Lung microvascular endothelial cell (primary cell): ENCODE results near the gene GDPD1. TPM values are rescaled to one million over a fixed set of nuclear protein-coding genes. Genes with fewer than 3 reads are reported as not detected.
"Not testable (repeated sequence)": the region's sequence is repeated elsewhere in the genome, so short reads cannot be mapped to it uniquely, and the experiment has no call there.

ENCODE experiments used
- DNase-seq, 2 donors: peaks; one replicate each; pipeline versions ENCODE4 v3.0.0 to v3.0.0-alpha.2; 2010; ENCODE audit warnings: low read depth in 2 of 2
- total RNA-seq: library from RNA; depleted of rRNA; stranded (reverse); fragments of >200 nt; gene quantifications from 2 replicates; pipeline ENCODE4 v1.2.1, GENCODE V29; 2014

GDPD1 gene
- total RNA-seq, 1 donor from 2014 or later = 0.79 TPM

DNA sequence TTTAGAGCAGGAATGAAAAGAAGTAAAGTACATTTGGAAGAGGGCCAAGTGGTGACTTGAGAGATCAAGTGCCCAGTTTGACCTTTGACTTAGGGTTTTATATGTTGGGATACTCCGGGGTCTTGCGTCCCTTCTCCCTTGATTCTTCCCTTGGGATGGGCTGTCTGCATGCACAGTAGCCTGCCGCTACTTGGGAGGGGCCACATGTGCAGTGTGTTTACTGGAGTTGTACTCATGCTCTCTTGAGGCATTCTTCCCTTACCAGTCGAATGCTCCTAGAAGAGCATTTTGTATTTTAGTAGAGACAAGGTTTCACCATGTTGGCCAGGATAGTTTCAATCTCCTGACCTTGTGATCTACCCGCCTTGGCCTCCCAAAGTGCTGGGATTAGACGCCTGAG, 23.8 kb downstream of the GDPD1 start:
- no peak for DNase-seq

DNA sequence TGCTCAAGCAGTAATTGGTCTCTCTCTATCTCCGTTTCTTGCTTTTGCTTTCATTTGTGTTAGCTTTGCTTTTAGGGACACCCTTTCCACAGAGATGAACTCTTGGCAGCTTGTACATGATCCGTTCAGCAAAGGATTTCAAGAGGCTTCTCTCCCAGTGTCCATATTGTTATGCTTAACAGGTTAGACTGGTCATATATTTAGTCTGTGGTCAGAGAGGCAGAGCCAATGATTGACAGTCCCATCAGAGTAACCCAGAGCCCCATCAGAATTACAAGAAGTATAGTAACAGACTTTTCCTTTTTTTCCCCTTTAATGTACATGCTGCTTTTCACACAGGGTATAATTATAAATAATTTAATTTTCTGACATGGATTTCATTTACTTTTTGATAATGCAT, 34.4 kb downstream of the GDPD1 start:
- no peak for DNase-seq

DNA sequence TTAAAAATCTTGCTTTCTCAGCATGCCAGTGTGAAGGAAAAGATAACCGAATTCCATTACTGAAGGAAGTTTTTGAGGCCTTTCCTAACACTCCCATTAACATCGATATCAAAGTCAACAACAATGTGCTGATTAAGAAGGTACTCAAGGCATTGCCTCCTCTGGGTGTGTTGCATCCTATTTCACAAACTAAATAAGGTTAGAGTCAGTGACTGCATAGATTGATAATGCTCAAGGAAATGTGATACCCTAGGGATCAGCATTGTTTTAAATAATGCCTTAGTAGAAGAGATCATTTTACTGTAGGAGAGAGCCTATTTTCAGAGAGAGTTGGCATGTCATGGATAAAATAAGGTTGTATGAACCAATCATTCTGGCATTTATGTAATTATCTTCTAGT, 36.8 kb downstream of the GDPD1 start:
- DNase-seq = no peak

DNA sequence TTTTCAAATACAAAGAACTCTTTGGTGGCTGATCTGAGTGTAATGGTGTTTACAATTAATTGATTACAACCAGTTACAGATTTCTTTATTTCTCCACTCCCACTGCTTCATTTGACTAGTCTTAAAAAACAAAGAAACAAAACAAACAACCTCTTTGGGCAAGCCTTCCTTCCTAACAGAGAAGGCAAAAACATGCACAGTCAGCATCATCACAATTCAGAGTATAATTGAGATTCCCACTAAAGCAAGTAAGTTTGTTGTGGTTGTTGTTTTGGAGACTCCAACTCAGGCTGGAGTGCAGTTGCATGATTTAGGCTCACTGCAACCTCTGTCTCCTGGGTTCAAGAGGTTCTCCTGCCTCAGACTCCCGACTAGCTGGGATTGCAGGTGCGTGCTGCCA, 40.4 kb downstream of the GDPD1 start:
- DNase-seq = no peak

DNA sequence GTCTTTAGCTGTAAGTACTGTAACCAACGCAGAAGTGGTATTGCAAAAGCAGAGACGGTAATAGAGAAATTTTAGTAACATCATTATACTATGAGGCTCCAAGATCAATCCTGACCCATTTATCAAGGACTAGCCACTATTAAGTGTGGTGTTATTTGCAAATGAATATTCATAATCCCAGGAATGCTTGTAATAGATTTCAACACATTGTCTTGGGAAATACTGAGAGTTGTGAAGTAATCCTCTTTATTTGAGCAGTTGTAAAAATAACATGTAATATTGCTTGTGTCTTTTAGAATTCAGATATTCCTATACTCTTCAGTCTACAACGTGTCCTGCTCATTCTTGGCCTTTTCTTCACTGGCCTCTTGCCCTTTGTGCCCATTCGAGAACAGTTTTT, 46.4 kb downstream of the GDPD1 start:
- DNase-seq = no peak

DNA sequence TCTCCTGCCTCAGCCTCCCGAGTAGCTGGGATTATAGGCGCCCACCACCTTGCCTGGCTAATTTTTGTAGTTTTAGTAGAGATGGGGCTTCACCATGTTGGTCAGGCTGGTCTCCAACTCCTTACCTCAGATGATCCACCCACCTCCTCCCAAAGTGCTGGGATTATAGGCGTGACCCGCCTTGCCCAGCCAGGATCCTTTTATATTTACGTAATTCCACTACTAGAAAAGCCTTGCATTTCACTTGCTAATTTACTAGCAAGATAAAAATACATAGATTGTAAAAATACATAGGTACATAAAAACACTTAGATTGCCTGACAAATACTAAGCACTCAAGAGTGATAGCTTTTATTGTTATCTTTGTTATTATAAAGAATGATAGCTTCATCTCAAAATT, 47.5 kb downstream of the GDPD1 start:
- DNase-seq = no peak

DNA sequence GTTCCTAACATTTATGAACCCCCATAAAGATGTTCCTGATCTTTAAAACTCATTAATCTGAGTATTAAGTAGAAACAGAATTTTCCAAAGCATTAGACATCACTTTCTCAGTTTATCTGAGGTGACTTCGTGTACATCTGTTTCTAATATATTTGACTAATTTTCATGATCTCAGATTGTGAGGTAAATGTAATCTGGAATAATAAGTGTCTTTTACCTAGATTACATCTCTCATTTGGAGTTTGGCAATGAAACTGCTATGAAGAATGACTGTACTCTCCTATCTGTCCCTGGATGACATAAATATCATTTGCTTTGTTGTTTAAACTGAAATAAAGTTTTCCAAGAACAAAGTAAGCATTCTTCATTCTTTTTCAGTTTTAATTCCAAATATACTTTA, 55.3 kb downstream of the GDPD1 start:
- no peak for DNase-seq

DNA sequence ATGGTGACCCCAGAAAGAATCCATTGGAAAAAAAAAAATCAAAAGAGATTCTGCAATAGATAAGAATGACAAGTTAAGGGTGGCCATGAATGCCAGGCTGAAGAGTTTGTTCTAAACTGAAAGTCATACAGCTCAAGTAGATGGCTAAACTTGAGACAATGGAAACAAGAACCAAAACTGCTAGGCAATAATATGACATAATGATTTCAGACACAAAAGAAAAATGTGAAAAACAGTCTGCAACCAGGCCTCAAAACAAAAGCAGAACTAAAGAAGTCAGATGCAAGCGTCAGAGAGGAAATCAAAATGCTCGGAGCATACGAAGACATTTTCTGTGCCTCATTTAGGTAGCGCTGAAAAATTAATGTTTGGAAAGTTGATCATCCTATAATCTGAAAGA, 56.7 kb downstream of the GDPD1 start:
- no peak for DNase-seq

DNA sequence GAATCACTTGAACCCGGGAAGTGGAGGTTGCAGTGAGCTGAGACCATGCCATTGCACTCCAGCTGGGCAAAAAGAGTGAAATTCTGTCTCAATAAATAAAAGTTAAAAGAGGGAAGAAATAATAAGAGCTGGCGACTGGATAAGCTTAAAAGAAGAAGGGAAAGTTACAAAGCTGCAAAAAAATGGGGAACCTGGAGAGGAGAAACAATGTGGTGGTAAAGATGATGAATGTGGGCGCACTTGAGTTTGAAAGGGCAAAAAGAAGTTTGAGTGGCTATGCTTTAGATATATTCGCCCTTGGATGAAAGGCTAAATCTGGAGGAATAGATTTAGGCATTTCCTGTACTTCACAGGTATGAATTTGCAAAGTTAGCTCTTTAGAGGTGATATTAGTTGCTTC, 58.1 kb downstream of the GDPD1 start:
- DNase-seq = no peak

DNA sequence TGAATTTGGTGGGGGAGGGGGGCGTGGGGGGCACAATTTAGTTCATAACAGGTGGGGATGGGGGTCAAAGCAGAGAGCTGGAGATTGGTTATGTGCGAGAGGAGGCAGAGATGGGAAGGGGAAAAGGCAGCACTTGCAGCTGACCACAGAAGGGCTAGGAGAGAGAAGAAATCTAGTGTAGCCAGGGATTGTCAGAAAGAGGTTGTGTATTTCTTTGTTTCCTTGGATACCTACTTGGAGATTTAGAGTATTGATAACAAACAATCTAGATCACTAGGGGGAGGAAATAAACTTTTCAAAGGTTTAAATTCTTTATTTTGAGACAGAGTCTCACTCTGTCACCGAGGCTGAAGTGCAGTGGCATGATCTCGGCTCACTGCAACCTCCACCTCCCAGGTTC, 64.0 kb downstream of the GDPD1 start:
- DNase-seq = peak in 1 of 2 donors; percentile 68

DNA sequence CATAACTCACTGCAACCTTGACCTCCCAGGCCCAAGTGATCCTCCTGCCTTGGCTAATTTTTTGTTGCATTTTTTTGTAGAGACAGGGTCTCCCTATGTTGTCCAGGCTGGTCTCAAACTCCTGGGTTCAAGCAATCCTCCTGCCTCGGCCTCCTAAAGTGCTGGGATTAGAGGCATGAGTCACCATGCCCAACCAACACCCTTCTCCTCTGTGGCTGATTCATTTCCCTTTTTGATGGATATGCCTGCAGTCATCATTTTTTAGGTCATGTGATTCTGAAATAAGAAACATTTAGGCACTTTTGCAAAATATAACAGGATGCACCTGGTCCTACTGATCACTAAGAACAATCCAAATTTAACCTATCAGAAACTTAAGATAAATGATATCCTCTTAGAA, 67.1 kb downstream of the GDPD1 start:
- DNase-seq = peak; percentile 5 to 97

DNA sequence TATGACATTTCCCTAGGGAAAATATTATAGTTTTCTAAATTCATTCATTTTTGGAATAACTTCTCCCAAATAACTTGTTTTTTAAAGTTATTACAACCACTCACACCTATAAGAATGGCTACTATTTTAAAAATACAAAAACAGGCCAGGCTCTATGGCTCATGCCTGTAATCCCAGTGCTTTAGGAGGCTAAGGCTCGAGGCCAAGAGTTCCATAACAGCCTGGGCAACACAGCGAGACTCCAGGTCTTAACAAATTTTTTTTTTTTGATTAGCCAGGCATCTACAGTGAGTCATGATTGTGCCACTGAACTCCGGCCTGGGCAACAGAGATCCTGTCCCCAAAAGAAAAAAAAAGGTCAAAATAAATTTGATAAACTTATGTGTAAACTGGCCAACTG, 67.6 kb downstream of the GDPD1 start:
- peak in 1 of 2 donors; percentile 76 for DNase-seq

DNA sequence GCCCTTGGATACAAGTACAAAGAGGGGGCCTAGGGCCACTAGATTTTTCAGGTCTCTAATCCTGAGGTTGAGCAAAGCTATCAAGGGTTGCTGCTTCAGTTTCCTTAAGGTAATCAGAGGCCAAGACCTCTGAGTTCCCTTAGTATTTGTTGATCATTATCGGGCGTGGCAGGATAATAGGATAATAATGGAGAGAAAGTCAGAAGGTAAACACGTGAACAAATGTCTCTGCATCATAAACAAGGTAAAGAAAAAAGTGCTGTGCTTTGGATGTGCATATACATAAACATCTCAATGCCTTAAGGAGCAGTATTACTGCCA, 69.6 kb downstream of the GDPD1 start:
- no peak for DNase-seq

DNA sequence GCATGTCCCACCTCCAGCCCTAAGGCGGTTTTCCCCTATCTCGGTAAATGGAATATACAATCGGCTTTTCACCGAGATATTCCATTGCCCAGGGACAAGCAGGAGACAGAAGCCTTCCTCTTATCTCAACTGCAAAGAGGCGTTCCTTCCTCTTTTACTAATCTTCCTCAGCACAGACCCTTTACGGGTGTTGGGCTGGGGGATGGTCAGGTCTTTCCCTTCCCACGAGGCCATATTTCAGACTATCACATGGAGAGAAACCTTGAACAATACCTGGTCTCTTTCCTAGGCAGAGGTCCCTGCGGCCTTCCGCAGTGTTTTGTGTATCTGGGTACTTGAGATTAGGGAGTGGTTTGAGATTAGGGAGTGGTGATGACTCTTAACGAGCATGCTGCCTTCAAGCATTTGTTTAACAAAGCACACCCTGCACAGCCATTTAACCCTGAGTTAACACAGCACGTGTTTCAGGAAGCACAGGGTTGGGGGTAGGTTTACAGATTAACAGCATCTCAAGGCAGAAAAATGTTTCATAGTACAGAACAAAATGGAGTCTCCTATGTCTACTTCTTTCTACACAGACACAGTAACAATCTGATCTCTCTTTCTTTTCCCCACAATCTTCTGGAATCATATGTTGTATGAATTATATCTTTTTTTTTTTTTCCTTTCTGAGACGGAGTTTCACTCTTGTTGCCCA, 70.1 kb downstream of the GDPD1 start:
- DNase-seq = not testable (repeated sequence)

DNA sequence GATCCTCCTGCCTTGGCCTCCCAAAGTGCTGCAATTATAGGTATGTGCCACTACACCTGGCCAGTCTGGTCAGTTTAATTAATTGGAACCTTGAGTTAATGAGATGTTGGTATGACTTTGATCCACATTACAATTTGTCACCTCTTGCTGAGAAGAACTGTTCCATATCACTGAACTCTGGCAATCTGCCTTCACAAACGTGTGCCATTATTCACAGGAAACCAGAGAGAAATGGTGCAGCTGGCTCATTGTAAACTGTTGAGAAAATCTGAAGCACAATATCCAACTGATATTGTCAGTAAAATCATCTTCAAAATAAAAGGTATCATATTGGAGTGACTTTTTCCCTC, 71.8 kb downstream of the GDPD1 start:
- DNase-seq = peak; percentile 39 to 56

DNA sequence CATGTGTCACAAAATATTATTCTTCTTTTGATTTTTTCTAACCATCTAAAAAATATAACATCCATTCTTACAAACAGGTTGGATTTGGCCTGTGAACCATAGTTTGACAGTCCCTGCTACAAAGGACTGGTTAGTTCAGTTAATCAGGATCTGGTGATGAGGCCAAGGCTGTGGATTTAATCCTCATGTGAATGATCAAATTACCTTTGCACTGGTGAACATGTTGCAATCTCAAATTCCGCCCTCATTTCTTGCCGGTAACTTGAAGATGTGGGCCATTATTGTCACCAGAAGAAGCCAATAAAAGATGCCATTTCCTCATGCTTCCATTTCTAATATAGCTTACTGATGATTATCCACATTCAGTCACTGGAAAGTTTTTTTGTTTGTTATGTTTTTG, 75.9 kb downstream of the GDPD1 start:
- no peak for DNase-seq

DNA sequence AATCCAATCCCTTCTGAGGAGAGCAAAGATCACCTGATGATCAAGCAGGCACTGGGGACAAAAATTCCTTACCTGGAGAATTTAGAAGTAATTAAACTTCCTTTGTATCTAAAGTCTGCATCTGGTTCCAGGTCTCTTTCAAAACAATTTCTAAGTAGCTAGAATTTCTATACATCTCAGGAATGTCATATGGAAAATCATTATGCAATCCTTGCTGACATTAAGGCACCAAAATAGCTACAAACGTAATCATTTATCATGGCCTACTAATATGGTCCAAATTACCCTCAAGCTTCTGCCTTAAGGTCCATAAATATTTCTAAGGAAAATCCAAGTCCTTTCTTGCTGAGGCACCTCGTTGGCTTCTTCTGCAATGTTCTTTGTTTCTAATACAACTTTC, 78.2 kb downstream of the GDPD1 start:
- DNase-seq = no peak

DNA sequence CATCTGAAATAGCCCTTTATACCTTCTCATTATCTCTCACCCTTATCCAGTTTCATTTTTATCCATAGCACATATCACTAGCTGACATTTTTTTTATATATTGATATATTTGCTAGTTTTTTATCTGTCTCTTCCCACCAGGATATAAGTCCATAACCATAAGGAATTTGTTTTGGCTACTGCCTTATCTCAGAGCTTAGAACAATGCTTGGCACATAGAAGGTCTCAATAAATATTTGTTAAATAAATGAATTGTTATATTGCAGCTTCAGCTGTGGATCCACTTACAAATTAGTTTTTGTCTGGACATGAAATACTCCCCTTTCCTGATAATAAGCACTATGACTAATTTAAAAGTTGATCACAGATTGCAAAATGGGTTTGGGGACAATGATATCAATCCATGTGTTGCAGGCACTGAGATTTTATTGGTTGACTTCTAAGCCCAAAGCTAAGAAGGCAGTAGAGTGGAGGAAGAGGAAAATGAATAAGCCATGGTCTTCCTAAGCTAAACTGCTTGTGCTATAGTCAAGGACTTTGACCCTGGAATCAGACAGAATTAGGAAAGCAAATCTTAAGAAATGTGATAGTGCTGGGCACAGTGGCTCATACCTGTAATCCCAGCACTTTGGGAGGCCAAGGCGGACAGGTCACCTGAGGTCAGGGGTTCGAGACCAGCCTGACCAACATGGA, 79.2 kb downstream of the GDPD1 start:
- DNase-seq = no peak

DNA sequence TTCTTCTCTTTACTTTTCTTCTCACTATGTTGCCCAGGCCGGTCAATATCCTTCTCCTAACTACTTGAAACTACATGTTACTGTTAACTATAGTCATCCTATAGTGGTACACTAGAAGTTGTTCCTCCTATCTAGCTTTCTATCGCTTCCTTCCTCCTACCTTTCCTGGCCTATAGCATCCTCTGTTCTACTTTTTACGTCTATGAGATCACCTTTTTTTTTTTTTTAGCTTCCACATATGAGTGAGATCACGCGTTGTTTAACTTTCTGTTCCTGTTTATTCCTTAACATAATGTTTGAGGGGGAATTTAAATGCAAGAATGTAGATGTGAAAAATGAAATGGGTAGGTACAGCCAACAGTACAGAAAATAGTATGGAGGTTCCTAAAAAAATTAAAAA, 80.6 kb downstream of the GDPD1 start:
- DNase-seq = no peak

DNA sequence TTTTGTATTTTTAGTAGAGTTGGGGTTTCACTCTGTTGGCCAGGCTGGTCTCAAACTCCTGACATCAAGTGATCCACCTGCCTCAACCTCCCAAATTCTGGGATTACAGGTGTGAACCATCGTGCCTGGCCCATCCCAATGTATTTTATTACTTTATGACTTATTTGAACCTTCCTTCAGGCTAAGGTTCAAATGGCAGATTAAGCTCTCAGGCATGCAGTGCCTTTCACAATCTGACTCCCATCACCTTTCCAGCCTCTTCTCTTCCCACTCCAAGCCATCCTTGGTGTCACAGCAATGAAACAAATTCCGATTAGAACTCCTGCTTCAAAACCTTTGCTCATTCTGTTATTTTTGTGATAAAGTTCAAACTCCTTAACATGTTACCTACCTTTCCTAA, 84.5 kb downstream of the GDPD1 start:
- DNase-seq = no peak

DNA sequence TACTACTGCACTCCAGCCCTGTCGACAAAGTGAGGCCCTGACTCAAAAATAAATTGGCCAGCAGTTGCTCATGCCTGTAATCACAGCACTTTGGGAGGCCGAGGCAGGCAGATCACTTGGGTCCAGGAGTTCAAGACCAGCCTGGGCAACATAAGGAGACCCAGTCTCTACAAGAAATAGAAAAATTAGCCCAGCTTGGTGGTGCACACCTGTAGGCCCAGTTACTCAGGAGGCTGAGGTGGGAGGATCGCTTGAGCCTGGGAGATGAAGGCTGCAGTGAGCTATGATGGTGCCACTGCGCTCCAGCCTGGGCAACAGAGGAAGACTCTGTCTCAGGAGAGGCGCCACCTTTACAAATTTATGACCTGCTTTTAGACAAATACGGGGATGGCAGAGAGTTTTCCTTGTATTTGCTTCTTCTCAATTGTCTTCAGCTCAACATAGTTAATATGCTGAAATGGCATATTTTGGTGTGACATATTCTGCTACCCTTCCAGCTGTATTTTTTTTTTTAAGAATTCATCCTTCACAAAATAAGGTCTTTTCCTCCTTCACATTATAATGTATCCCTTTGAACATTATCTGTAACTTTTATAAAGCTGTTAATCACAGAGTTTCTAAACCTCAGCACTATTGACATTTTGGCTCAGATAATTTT, 90.1 kb downstream of the GDPD1 start:
- DNase-seq = no peak

DNA sequence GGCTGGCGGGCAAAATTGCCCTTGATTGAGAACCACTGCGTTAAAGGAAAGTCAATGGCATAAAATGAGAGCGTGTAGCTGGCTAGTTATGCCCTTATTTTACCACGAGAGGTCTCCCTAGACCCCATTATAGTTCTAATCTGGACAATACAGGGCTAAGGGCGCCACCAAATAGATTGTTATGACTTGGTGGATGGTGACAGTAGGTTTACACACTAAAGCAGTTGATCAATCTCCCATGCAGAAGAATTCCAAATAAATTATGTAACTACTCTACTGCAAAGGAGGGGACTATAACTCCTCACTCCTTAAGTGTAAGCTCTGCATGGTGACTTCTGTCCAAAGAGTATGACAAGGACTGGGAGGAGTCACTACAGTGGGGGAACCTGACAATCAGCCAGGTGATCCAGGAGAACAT, 90.7 kb downstream of the GDPD1 start:
- DNase-seq = peak; percentile 73 to 80

DNA sequence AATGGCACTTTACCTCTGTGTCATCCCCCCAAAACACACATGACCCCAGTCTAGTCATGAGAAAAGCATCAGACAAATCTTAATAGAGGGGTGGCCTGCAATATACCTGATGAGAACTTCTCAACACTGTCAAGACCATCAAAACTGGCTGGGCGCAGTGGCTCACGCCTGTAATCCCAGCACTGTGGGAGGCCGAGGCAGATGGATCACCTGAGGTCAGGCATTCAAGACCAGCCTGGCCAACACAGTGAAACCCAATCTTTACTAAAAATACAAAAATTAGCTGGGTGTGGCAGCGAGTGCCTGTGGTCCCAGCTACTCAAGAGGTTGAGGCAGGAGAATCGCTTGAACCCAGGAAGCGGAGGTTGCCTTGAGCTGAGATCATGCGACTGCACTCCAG, 91.2 kb downstream of the GDPD1 start:
- DNase-seq = not testable (repeated sequence)
